Cortex of kidney (tissue), 1 donor: ENCODE results near the gene MAP3K5.

Experiments used
- DNase-seq: peaks from one replicate; lab custom pipeline; 2025; lab: John Stamatoyannopoulos, UW

Gene MAP3K5

DNA sequence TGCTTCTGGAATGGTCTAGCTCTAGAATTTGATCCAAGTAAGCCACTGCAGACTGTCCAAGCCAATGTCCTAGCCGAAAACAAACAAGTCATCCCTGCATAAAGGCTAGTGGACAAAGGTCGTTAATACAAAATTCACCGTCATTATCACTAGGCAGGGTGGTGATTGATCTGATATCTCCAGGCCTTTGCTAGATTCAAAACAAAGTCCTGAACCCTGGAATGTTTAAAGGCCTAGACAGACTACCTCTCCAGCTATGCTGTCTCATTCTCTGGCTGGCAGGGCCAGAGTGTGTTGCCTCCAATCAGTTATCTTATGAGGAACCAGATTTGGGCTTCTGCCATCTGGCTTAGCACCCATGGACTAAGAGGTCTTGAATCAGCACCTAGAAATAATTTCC, 280.4 kb downstream of the MAP3K5 start:
- DNase-seq, result no peak

DNA sequence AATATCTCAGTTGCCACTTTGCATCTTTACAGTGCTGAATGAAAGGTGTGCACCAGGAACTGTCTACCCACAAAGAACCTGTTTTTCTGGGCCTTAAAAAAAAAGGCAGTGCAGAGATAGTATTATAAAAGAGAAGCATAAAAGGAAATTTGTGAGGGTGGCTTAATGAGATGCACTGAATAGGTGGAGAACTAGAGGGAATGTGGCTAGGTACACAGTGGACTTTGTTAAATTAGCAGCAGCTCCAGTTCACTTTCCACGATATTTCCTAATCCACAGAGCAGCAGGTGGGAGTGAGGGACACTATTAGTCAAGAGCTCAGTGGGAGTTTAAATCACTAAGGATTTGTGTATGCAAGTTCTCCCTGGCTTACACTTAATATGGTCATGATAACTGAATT, 280.9 kb downstream of the MAP3K5 start:
- no peak for DNase-seq

DNA sequence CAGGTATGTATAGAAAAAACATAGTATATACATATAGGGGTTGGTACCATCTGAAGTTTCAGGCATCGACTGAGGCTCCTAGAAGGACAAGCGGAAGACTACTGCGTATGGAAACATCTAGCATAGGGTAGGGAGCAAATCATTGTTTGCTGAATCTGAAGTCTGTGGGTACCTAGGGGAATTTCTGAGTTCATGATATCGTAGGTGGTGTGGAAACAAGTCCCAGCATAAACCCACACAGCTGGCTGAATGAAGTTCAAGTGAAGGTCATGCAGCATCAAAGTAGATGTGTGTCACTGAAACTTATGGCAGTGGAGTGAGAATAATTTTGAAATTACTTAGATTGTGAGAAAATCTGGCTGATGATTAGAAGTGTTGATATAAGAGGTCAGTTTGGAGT, 281.5 kb downstream of the MAP3K5 start:
- DNase-seq, result no peak

DNA sequence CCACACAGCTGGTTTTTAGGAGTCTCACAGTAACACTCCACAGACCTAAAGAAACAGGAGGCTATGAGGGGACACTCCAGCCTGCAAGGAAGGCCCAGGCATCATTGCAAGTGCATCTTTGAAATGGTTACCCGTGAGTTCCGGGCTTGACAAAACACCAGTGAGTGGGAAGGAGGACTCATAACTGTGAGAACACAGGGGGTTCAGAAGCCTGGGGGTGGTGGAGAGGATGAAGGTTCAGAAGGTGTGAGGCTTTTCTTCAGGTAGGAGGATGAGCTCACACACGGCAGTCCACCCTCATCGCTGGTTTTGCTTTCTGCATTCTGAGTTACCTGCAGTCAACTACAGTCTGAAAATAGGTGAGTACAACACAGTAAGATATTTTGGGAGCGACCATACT, 282.0 kb downstream of the MAP3K5 start:
- DNase-seq, result no peak

DNA sequence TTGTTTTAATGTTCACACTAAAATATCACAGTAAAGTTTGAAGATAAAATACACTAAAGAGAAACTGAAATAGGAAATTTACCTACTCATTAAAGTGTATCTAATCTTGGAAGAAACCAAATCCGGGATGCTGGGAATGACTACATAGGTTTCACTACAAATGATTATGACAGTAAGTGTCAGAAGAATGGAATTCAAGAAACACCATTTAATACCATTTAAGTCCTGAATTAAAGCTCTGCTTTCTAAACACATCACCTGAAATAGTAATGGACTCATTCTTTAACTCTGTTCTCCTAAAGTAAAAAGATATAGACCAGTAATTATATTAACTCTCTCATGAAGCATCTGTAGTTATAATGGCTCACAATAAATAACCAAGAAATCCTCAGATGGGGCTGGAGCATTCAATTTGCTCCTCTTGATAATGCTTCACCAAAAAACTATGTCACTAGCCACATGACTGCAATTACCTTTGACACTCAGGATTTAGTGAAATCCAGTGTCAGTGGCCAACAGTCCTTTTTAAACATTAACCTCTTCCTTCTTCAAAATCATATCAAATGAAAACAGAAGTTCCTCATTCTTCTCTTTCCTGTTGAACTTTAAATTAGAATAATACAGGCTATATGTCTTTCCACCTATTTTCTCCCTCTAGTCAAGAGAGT, 283.4 kb downstream of the MAP3K5 start:
- no peak for DNase-seq
